ENCODE results near the gene DPH7. TPM values are rescaled to one million over a fixed set of nuclear protein-coding genes. Genes with fewer than 3 reads are reported as not detected.

The DPH7 gene
- total RNA-seq, 1 experiment from 2014 or later = 54.4 TPM

DNA sequence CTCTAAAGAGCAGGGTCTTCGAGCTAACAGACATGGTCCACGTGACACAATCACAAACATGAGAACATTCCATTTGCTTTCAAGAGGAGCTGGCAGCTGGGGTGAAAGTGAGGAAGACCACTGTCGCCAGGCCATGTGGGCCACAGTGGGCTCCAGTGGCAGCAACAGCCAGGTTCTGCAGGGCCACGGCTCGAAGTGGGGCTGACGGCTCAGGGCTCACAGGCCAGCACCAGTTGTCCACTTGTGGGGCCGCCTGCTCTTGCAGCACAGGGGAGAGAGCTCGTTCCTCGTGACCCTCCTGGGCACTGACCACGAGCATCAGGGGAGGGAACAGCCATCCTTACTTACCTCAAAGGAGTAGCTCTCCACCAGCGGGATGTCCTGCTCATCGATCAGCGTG lies 9.6 kb upstream of the DPH7 start:
- TF ChIP-seq TCF7L2 (IDR thresholded peaks at IDR 0.05; ENCODE audit: borderline replicate concordance, extremely low read depth, insufficient read depth, insufficient read length) = no peak
- no peak for TF ChIP-seq EGR1 (IDR thresholded peaks at IDR 0.05; ENCODE audit: low read depth)
- no peak for TF ChIP-seq YY1 (IDR thresholded peaks at IDR 0.05; ENCODE audit: extremely low read depth, insufficient replicate concordance, low read depth, low read length)
- no peak for TF ChIP-seq EZH2 (IDR thresholded peaks at IDR 0.05)
- TF ChIP-seq SIN3A (IDR thresholded peaks at IDR 0.05; ENCODE audit: low read depth) = no peak
- TF ChIP-seq POLR2A (IDR thresholded peaks at IDR 0.05; ENCODE audit: borderline replicate concordance, extremely low read depth, insufficient read depth, insufficient read length) = no peak
- no peak for TF ChIP-seq FOSL1 (IDR thresholded peaks at IDR 0.05; ENCODE audit: low read depth)
- TF ChIP-seq JUND (IDR thresholded peaks at IDR 0.05) = no peak
- no peak for TF ChIP-seq ZNF274 (IDR thresholded peaks at IDR 0.05; ENCODE audit: low read depth, low read length)
- TF ChIP-seq, protein P1, sequence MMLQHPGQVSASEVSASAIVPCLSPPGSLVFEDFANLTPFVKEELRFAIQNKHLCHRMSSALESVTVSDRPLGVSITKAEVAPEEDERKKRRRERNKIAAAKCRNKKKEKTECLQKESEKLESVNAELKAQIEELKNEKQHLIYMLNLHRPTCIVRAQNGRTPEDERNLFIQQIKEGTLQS (IDR thresholded peaks at IDR 0.05) = no peak
- H3K4me2 ChIP-seq (ENCODE audit: low read length) = peak overlapping the region; percentile 83
- no peaks in the 10 kb centered on the region for H3K9me2 ChIP-seq (ENCODE audit: insufficient read depth)
- no TSS peak for BruUV-seq (replicated peaks)
- ChIA-PET POLR2A (no interaction called here), RAD21 (ENCODE audit: low non-redundant PET in 1 of 2, low total read pairs in 2 of 2, uncharacterized antibody in 2 of 2, unreplicated experiment in 2 of 2) (no interaction called here), CTCF (no interaction called here)
- no peak for DNase-seq (ENCODE audit: low read depth, low spot score)
- no peaks in the 10 kb centered on the region for H4K20me1 ChIP-seq (ENCODE audit: insufficient read depth)
- no peak overlapping the region for H2AFZ ChIP-seq (ENCODE audit: low read depth, low read length, poor library complexity, severe bottlenecking)
- H3K79me2 ChIP-seq (ENCODE audit: insufficient read depth, low read length) = peaks cover 64% of the 10 kb centered on the region
- intact Hi-C loops (cut with micrococcal nuclease) = no loop called here
- H3K27ac ChIP-seq (ENCODE audit: low read depth, low read length) = peak overlapping the region; percentile 29; the same call in 1 of the 2 replicates
- H3K4me3 ChIP-seq (replicated peaks in 1 of 2; ENCODE audit: low read depth in 1 of 2, low read length in 2 of 2) = no peak overlapping the region
- H3K27me3 ChIP-seq (ENCODE audit: insufficient read depth, low read length) = no peaks in the 10 kb centered on the region
- peak overlapping the region; percentile 94; the same call in 1 of the 2 replicates for H3K9ac ChIP-seq (ENCODE audit: low read length)
- peaks cover 11 to 20% of the 10 kb centered on the region in 2 experiments; a peak in 2 of 4 replicates for H3K4me1 ChIP-seq (ENCODE audit: control insufficient read depth in 1 of 2, insufficient read depth in 2 of 2, low read length in 2 of 2)
- no peaks in the 10 kb centered on the region for H3K9me3 ChIP-seq (ENCODE audit: control insufficient read depth in 1 of 2, insufficient read depth in 1 of 2, low read depth in 1 of 2, low read length in 2 of 2)
- ATAC-seq = no peak
- peaks cover 27 to 51% of the 10 kb centered on the region in 2 experiments; a peak in 3 of 4 replicates for H3K36me3 ChIP-seq (ENCODE audit: control insufficient read depth in 1 of 2, insufficient read depth in 2 of 2, low read length in 2 of 2)

DNA sequence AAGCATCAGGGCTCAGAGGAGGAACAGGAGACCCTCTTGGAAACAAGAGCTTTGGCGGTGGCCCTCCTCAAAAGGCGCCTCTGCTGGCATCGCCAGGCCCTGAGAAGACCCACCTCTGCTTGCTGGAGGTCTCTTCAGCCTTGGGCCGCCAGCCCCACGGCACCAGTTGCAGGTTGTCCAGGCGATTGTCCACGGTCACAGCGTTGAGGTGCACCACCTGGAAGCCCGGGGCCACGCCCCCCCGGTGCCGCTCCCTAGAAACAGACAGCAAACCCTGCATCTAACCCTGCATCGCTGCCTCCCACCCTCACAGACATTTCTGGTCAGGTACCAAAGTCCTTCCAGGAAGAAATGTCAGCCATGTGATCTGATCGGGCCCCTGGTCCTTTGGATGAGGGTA lies 8.1 kb upstream of the DPH7 start:
- H3K36me3 ChIP-seq (ENCODE audit: control insufficient read depth in 1 of 2, insufficient read depth in 2 of 2, low read length in 2 of 2) = peaks cover 32 to 64% of the 10 kb centered on the region in 2 experiments; a peak in 3 of 4 replicates
- RAD21 ChIA-PET (ENCODE audit: low non-redundant PET in 1 of 2, low total read pairs in 2 of 2, uncharacterized antibody in 2 of 2, unreplicated experiment in 2 of 2) = no interaction called here
- BruUV-seq (replicated peaks) = no TSS peak
- intact Hi-C loops (cut with micrococcal nuclease) = no loop called here
- H3K4me2 ChIP-seq (ENCODE audit: low read length) = no peak overlapping the region
- CTCF ChIA-PET = no interaction called here
- no peaks in the 10 kb centered on the region for H3K27me3 ChIP-seq (ENCODE audit: insufficient read depth, low read length)
- H2AFZ ChIP-seq (ENCODE audit: low read depth, low read length, poor library complexity, severe bottlenecking) = no peak overlapping the region
- no peak for ATAC-seq
- H3K9me2 ChIP-seq (ENCODE audit: insufficient read depth) = no peaks in the 10 kb centered on the region
- no peak overlapping the region for H3K4me3 ChIP-seq (replicated peaks in 1 of 2; ENCODE audit: low read depth in 1 of 2, low read length in 2 of 2)
- no peak overlapping the region for H3K9ac ChIP-seq (ENCODE audit: low read length)
- H3K79me2 ChIP-seq (ENCODE audit: insufficient read depth, low read length) = peaks cover 79% of the 10 kb centered on the region
- H3K27ac ChIP-seq (ENCODE audit: low read depth, low read length) = no peak overlapping the region
- POLR2A ChIA-PET = no interaction called here
- H3K4me1 ChIP-seq (ENCODE audit: control insufficient read depth in 1 of 2, insufficient read depth in 2 of 2, low read length in 2 of 2) = peaks cover 11 to 20% of the 10 kb centered on the region in 2 experiments; a peak in 2 of 4 replicates
- no peaks in the 10 kb centered on the region for H3K9me3 ChIP-seq (ENCODE audit: control insufficient read depth in 1 of 2, insufficient read depth in 1 of 2, low read depth in 1 of 2, low read length in 2 of 2)
- no peak for DNase-seq (ENCODE audit: low read depth, low spot score)
- no peaks in the 10 kb centered on the region for H4K20me1 ChIP-seq (ENCODE audit: insufficient read depth)
- no peak for TF ChIP-seq ZFX (IDR thresholded peaks at IDR 0.05)
- no peak for TF ChIP-seq POLR2A (IDR thresholded peaks at IDR 0.05; ENCODE audit: borderline replicate concordance, extremely low read depth, insufficient read depth, insufficient read length)
- no peak for TF ChIP-seq POLR2AphosphoS5 (IDR thresholded peaks at IDR 0.05; ENCODE audit: low read depth, low read length)
- TF ChIP-seq SIN3A (IDR thresholded peaks at IDR 0.05; ENCODE audit: low read depth) = no peak
- TF ChIP-seq, protein P2, sequence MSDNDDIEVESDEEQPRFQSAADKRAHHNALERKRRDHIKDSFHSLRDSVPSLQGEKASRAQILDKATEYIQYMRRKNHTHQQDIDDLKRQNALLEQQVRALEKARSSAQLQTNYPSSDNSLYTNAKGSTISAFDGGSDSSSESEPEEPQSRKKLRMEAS (IDR thresholded peaks at IDR 0.05) = no peak
- TF ChIP-seq, protein P3, sequence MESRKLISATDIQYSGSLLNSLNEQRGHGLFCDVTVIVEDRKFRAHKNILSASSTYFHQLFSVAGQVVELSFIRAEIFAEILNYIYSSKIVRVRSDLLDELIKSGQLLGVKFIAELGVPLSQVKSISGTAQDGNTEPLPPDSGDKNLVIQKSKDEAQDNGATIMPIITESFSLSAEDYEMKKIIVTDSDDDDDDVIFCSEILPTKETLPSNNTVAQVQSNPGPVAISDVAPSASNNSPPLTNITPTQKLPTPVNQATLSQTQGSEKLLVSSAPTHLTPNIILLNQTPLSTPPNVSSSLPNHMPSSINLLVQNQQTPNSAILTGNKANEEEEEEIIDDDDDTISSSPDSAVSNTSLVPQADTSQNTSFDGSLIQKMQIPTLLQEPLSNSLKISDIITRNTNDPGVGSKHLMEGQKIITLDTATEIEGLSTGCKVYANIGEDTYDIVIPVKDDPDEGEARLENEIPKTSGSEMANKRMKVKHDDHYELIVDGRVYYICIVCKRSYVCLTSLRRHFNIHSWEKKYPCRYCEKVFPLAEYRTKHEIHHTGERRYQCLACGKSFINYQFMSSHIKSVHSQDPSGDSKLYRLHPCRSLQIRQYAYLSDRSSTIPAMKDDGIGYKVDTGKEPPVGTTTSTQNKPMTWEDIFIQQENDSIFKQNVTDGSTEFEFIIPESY (IDR thresholded peaks at IDR 0.05; ENCODE audit: extremely low read depth, insufficient replicate concordance, low read length) = no peak
- TF ChIP-seq SRF (IDR thresholded peaks at IDR 0.05; ENCODE audit: low read depth) = no peak
- TF ChIP-seq CTCF (IDR thresholded peaks at IDR 0.05 in 2 of 3, conservative IDR thresholded peaks at IDR 0.05 in 1 of 3; ENCODE audit: borderline replicate concordance in 1 of 3, insufficient read depth in 1 of 3, low read depth in 2 of 3, low read length in 2 of 3) = no peak
- TF ChIP-seq ZNF274 (IDR thresholded peaks at IDR 0.05; ENCODE audit: low read depth, low read length) = no peak
- no peak for TF ChIP-seq JUND (IDR thresholded peaks at IDR 0.05)
- no peak for TF ChIP-seq RAD21 (IDR thresholded peaks at IDR 0.05; ENCODE audit: low read depth)
- no peak for TF ChIP-seq FOSL1 (IDR thresholded peaks at IDR 0.05; ENCODE audit: low read depth)

All from HCT116 (cell line).